Aortic smooth muscle cell (primary cell): ENCODE measurements around the gene CNGA2. TPM values are rescaled to one million over a fixed set of nuclear protein-coding genes. Genes with fewer than 3 reads are reported as not detected.

ENCODE experiments used
- total RNA-seq: library from RNA; depleted of rRNA; stranded (reverse); fragments of >200 nt; gene quantifications from 2 replicates; pipeline ENCODE4 v1.2.3, GENCODE V29; 2014

CNGA2 gene
- total RNA-seq = not detected in 2 replicates

GRCh38 chrX:151734446-151734845, at the start of gene CNGA2:
Gene CNGA2, plus strand, starts transcription at chrX:151734746. Its CDS starts 3,738 bp downstream, at chrX:151738484.

GRCh38 chrX:151694661-151695582, 39.6 kb upstream of the CNGA2 start, which contains the start of gene PRRG3:
Gene PRRG3, plus strand, starts transcription at chrX:151695458. Its CDS starts 3,357 bp downstream, at chrX:151698815.

DNA sequence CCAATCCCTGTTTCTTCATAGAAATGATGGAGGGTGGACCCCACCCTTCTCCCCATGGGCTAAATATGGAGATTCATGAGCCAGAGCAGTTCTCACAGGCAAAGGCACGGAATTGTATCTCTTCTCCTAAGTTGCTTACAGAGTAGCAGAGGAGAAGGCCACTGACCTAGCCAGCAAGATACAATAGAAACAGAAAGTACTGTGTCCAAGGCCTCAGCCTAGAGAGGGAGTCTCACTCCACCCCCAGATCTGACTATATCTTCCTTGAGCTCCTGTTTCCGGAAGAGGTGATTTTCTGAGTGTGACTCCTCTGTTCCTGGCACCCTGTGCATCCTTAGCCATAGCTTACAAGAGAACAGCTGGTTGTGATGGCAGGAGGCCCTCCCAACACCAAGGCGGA, 18.8 kb upstream of the CNGA2 start, which contains the start of gene FATE1:
TSS of gene FATE1 (plus strand) at position 284 of the 400 bp plus-strand sequence. CDS start at position 369, 85 bp downstream.

Other genes starting within 250 kb of the CNGA2 start
- not detected in 2 replicates for gene PASD1, start 171.1 kb upstream of the CNGA2 start, total RNA-seq
- gene PRRG3, start 39.3 kb upstream of the CNGA2 start, total RNA-seq = not detected in 2 replicates
- gene FATE1, start 18.7 kb upstream of the CNGA2 start, total RNA-seq = not detected in 2 replicates
- not detected in 2 replicates for gene MAGEA4, start 178.1 kb downstream of the CNGA2 start, total RNA-seq
- 10.7 and 43.3 TPM in 2 replicates for gene GABRE, start 239.9 kb downstream of the CNGA2 start, total RNA-seq